Measurements from ENCODE around the gene WLS.

- TF ChIP-seq EZH2phosphoT487 (IDR thresholded peaks at IDR 0.05; ENCODE audit: low read length) (no peak), EZH2 (optimal IDR thresholded peaks at IDR 0.05; ENCODE audit: low read depth, low read length) (no peak)
- TF ChIP-seq, protein P1, sequence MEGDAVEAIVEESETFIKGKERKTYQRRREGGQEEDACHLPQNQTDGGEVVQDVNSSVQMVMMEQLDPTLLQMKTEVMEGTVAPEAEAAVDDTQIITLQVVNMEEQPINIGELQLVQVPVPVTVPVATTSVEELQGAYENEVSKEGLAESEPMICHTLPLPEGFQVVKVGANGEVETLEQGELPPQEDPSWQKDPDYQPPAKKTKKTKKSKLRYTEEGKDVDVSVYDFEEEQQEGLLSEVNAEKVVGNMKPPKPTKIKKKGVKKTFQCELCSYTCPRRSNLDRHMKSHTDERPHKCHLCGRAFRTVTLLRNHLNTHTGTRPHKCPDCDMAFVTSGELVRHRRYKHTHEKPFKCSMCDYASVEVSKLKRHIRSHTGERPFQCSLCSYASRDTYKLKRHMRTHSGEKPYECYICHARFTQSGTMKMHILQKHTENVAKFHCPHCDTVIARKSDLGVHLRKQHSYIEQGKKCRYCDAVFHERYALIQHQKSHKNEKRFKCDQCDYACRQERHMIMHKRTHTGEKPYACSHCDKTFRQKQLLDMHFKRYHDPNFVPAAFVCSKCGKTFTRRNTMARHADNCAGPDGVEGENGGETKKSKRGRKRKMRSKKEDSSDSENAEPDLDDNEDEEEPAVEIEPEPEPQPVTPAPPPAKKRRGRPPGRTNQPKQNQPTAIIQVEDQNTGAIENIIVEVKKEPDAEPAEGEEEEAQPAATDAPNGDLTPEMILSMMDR (IDR thresholded peaks at IDR 0.05; ENCODE audit: low read length) = no peak
These were observed 146.6 kb downstream of the WLS start for GRCh38 chr1:68085752-68086151.
